ENCODE measurements around the gene INF2.
"Not testable (repeated sequence)": the region's sequence is repeated elsewhere in the genome, so short reads cannot be mapped to it uniquely, and the experiment has no call there.

The INF2 gene

GRCh38 chr14:104651876-104652260 lies 37.5 kb upstream of the INF2 start:
- H3K9me3 Mint-ChIP-seq: peaks cover 22% of the 10 kb centered on the region
- intact Hi-C loops (cut with micrococcal nuclease): loop anchor here (2.0 kb wide), 1 partner anchor 57 kb away; no protein-coding TSS in a partner anchor
- H3K4me3 Mint-ChIP-seq: no peak overlapping the region
- H3K27me3 Mint-ChIP-seq: peaks cover 27% of the 10 kb centered on the region
- peaks cover 58% of the 10 kb centered on the region for H3K4me1 Mint-ChIP-seq (ENCODE audit: low read depth)
- peak overlapping the region; percentile 17 for H3K27ac Mint-ChIP-seq
- H3K36me3 Mint-ChIP-seq (ENCODE audit: low read depth): peaks cover 7% of the 10 kb centered on the region

GRCh38 chr14:104652386-104652785 lies 37.0 kb upstream of the INF2 start:
- peaks cover 22% of the 10 kb centered on the region for H3K9me3 Mint-ChIP-seq
- H3K4me1 Mint-ChIP-seq (ENCODE audit: low read depth): peaks cover 58% of the 10 kb centered on the region
- intact Hi-C loops (cut with micrococcal nuclease): no loop called here
- no peak overlapping the region for H3K4me3 Mint-ChIP-seq
- no peak overlapping the region for H3K27ac Mint-ChIP-seq
- peaks cover 27% of the 10 kb centered on the region for H3K27me3 Mint-ChIP-seq
- H3K36me3 Mint-ChIP-seq (ENCODE audit: low read depth): peaks cover 7% of the 10 kb centered on the region

GRCh38 chr14:104653130-104653920 lies 36.1 kb upstream of the INF2 start:
- intact Hi-C loops (cut with micrococcal nuclease); H3K27ac Mint-ChIP-seq; H3K4me3 Mint-ChIP-seq; H3K36me3 Mint-ChIP-seq (ENCODE audit: low read depth): not testable (repeated sequence)
- peaks cover 62% of the 10 kb centered on the region for H3K4me1 Mint-ChIP-seq (ENCODE audit: low read depth)
- H3K9me3 Mint-ChIP-seq: peaks cover 22% of the 10 kb centered on the region
- peaks cover 27% of the 10 kb centered on the region for H3K27me3 Mint-ChIP-seq

GRCh38 chr14:104654119-104654518 lies 35.3 kb upstream of the INF2 start:
- intact Hi-C loops (cut with micrococcal nuclease): no loop called here
- Mint-ChIP-seq H3K4me1 (ENCODE audit: low read depth) (peaks cover 62% of the 10 kb centered on the region), H3K9me3 (peaks cover 22% of the 10 kb centered on the region), H3K27ac (peak overlapping the region; percentile 22), H3K27me3 (peaks cover 34% of the 10 kb centered on the region), H3K36me3 (ENCODE audit: low read depth) (peaks cover 7% of the 10 kb centered on the region), H3K4me3 (no peak overlapping the region)

GRCh38 chr14:104655128-104655848 lies 34.1 kb upstream of the INF2 start:
- H3K4me1 Mint-ChIP-seq (ENCODE audit: low read depth): peaks cover 62% of the 10 kb centered on the region
- peaks cover 46% of the 10 kb centered on the region for H3K27me3 Mint-ChIP-seq
- intact Hi-C loops (cut with micrococcal nuclease): no loop called here
- H3K27ac Mint-ChIP-seq: no peak overlapping the region
- H3K9me3 Mint-ChIP-seq: peaks cover 22% of the 10 kb centered on the region
- H3K4me3 Mint-ChIP-seq: no peak overlapping the region
- H3K36me3 Mint-ChIP-seq (ENCODE audit: low read depth): peaks cover 7% of the 10 kb centered on the region

- Mint-ChIP-seq H3K27me3 (peaks cover 53% of the 10 kb centered on the region), H3K4me1 (ENCODE audit: low read depth) (peaks cover 70% of the 10 kb centered on the region)
Measured at GRCh38 chr14:104656014-104656714, 33.3 kb upstream of the INF2 start.

GRCh38 chr14:104657101-104657524 lies 32.3 kb upstream of the INF2 start:
- Mint-ChIP-seq H3K4me3 (no peak overlapping the region), H3K4me1 (ENCODE audit: low read depth) (peaks cover 74% of the 10 kb centered on the region), H3K27ac (no peak overlapping the region), H3K9me3 (peaks cover 20% of the 10 kb centered on the region), H3K36me3 (ENCODE audit: low read depth) (peaks cover 7% of the 10 kb centered on the region), H3K27me3 (peaks cover 55% of the 10 kb centered on the region)
- intact Hi-C loops (cut with micrococcal nuclease): no loop called here

More at GRCh38 chr14:104656014-104656714, 33.3 kb upstream of the INF2 start:
- Mint-ChIP-seq H3K36me3 (ENCODE audit: low read depth) (peaks cover 7% of the 10 kb centered on the region), H3K4me3 (peak overlapping the region; percentile 2), H3K27ac (peak overlapping the region; percentile 37), H3K9me3 (peaks cover 22% of the 10 kb centered on the region)
- intact Hi-C loops (cut with micrococcal nuclease): no loop called here

GRCh38 chr14:104657563-104658324 lies 31.7 kb upstream of the INF2 start:
- H3K27ac Mint-ChIP-seq: peak overlapping the region; percentile 17
- intact Hi-C loops (cut with micrococcal nuclease): no loop called here
- H3K9me3 Mint-ChIP-seq: peaks cover 14% of the 10 kb centered on the region
- H3K4me3 Mint-ChIP-seq: no peak overlapping the region
- peaks cover 74% of the 10 kb centered on the region for H3K4me1 Mint-ChIP-seq (ENCODE audit: low read depth)
- H3K27me3 Mint-ChIP-seq: peaks cover 56% of the 10 kb centered on the region
- peaks cover 7% of the 10 kb centered on the region for H3K36me3 Mint-ChIP-seq (ENCODE audit: low read depth)

GRCh38 chr14:104658325-104658712 lies 31.1 kb upstream of the INF2 start:
- Mint-ChIP-seq H3K4me1 (ENCODE audit: low read depth) (peaks cover 74% of the 10 kb centered on the region), H3K9me3 (peaks cover 12% of the 10 kb centered on the region), H3K27ac (no peak overlapping the region), H3K27me3 (peaks cover 59% of the 10 kb centered on the region), H3K4me3 (no peak overlapping the region), H3K36me3 (ENCODE audit: low read depth) (peaks cover 7% of the 10 kb centered on the region)
- intact Hi-C loops (cut with micrococcal nuclease): no loop called here

- H3K36me3 Mint-ChIP-seq (ENCODE audit: low read depth): peaks cover 2% of the 10 kb centered on the region
- peaks cover 69% of the 10 kb centered on the region for H3K4me1 Mint-ChIP-seq (ENCODE audit: low read depth)
- H3K4me3 Mint-ChIP-seq: no peak overlapping the region
- H3K27ac Mint-ChIP-seq: no peak overlapping the region
- peaks cover 61% of the 10 kb centered on the region for H3K27me3 Mint-ChIP-seq
- peaks cover 5% of the 10 kb centered on the region for H3K9me3 Mint-ChIP-seq
- intact Hi-C loops (cut with micrococcal nuclease): no loop called here
Measured at GRCh38 chr14:104659146-104659545, 30.3 kb upstream of the INF2 start.

GRCh38 chr14:104659764-104660523 lies 29.5 kb upstream of the INF2 start:
- peak overlapping the region; percentile 55 for H3K4me3 Mint-ChIP-seq
- peaks cover 63% of the 10 kb centered on the region for H3K27me3 Mint-ChIP-seq
- H3K36me3 Mint-ChIP-seq (ENCODE audit: low read depth): no peaks in the 10 kb centered on the region
- no peaks in the 10 kb centered on the region for H3K9me3 Mint-ChIP-seq
- H3K4me1 Mint-ChIP-seq (ENCODE audit: low read depth): peaks cover 68% of the 10 kb centered on the region
- intact Hi-C loops (cut with micrococcal nuclease): no loop called here
- H3K27ac Mint-ChIP-seq: peak overlapping the region; percentile 37

- peak overlapping the region; percentile 55 for H3K4me3 Mint-ChIP-seq
- H3K9me3 Mint-ChIP-seq: no peaks in the 10 kb centered on the region
- intact Hi-C loops (cut with micrococcal nuclease): no loop called here
- no peaks in the 10 kb centered on the region for H3K36me3 Mint-ChIP-seq (ENCODE audit: low read depth)
- peaks cover 68% of the 10 kb centered on the region for H3K4me1 Mint-ChIP-seq (ENCODE audit: low read depth)
- H3K27ac Mint-ChIP-seq: peak overlapping the region; percentile 37
- peaks cover 64% of the 10 kb centered on the region for H3K27me3 Mint-ChIP-seq
Measured at GRCh38 chr14:104660597-104660996, 28.8 kb upstream of the INF2 start.

GRCh38 chr14:104661086-104661485 lies 28.3 kb upstream of the INF2 start:
- H3K9me3 Mint-ChIP-seq: no peaks in the 10 kb centered on the region
- no peak overlapping the region for H3K27ac Mint-ChIP-seq
- H3K27me3 Mint-ChIP-seq: peaks cover 65% of the 10 kb centered on the region
- H3K4me3 Mint-ChIP-seq: no peak overlapping the region
- intact Hi-C loops (cut with micrococcal nuclease): no loop called here
- H3K4me1 Mint-ChIP-seq (ENCODE audit: low read depth): peaks cover 68% of the 10 kb centered on the region
- no peaks in the 10 kb centered on the region for H3K36me3 Mint-ChIP-seq (ENCODE audit: low read depth)
